K562 treated with DMSO at 1 percent for 4 hours (cell line): ENCODE measurements around the gene MMP21. TPM values are rescaled to one million over a fixed set of nuclear protein-coding genes. Genes with fewer than 3 reads are reported as not detected.

Experiments
- total RNA-seq: library from RNA; unstranded; fragments of 300-600 nt; gene quantifications from 2 replicates; pipeline ENCODE4 v1.2.3, GENCODE V29; 2022; ENCODE audit not compliant: insufficient read depth

MMP21 gene
- not detected in 2 replicates for total RNA-seq

GRCh38 chr10:125775491-125776106 is at the start of gene MMP21:
TSS of gene MMP21 (minus strand) at chr10:125775821. CDS start at chr10:125775821, 0 bp downstream.

GRCh38 chr10:125822878-125823662 is 47.4 kb upstream of the MMP21 start, which contains the start of the genes BCCIP and UROS:
TSS of gene BCCIP (plus strand) at chr10:125823546. CDS start at chr10:125823558, 12 bp downstream.
TSS of gene UROS (minus strand) at chr10:125823258. CDS start at chr10:125816499, 6,759 bp downstream.

DNA sequence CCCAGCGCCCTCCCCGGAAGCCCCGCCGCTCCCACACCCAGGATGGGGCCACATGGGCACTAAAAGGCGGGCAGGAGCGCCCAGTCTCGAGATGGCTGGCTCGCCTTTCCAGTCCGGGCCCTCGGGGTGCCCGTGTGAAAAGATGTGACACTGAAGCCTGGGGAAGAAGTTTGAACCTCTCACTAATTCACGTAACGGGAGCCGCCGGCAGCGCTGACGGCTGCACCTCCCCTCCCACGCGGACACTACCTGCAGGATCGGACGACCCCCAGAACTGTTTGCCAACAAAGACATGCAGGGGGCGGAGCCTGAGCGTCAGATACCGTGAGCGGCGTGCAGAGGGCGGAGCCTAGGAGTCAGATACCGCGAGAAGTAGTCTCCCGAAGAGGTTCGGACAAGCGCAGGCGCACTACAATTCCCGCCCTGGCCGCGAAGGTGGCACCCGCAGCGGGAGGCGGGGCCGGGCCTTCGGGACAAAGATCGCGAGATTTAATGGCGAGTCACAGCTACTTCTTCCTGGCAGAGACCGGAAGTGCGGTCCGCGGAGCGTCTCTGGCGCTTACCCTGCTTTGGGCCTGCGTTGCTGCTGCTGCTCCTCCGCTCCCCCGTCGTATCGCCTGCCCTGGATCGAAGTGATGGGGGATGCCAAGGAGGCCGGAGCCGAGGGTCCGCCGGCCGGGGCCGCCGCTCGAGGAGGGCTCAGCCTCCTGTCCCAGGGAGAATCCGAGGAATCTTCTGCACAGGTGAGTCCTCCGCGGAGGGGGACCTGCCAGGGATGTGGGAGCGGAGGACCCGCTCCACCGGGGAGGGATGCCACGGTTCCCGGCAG is 56.2 kb downstream of the MMP21 start, which contains the start of gene EDRF1:
TSS of gene EDRF1 (plus strand) at position 537 of the 829 bp plus-strand sequence. CDS start at position 636, 99 bp downstream.

Other genes with a start within 250 kb of the MMP21 start
- not detected in 2 replicates for gene TEX36, start 92.7 kb downstream of the MMP21 start, total RNA-seq
- gene EDRF1, start 56.1 kb downstream of the MMP21 start, total RNA-seq, result 14.2 and 15.5 TPM in 2 replicates
- 17.8 and 33.3 TPM in 2 replicates for gene UROS, start 47.4 kb upstream of the MMP21 start, total RNA-seq
- gene BCCIP, start 47.7 kb upstream of the MMP21 start, total RNA-seq, result 33.6 and 42.1 TPM in 2 replicates
- gene DHX32, start 105.5 kb upstream of the MMP21 start, total RNA-seq, result 12.8 and 13.0 TPM in 2 replicates
- gene FANK1, start 120.7 kb upstream of the MMP21 start, total RNA-seq, result not detected in 2 replicates